ENCODE measurements around the gene GGNBP2. TPM values are rescaled to one million over a fixed set of nuclear protein-coding genes. Genes with fewer than 3 reads are reported as not detected.

GGNBP2 gene
- total RNA-seq, 5 donors from 2014 or later (not counting 1 experiment from before 2014, with no cell fraction given), result 105 to 190 (median 111) TPM

- Histone ChIP-seq H3K27ac (ENCODE audit: low read length) (peak within 1 kb of the TSS; percentile 95), H3K4me1 (ENCODE audit: control insufficient read depth in 1 of 2, extremely low read depth in 1 of 2, insufficient read depth in 2 of 2, low read length in 2 of 2) (peaks cover 2 to 19% of the 10 kb centered on the region in 2 experiments), H3K9me3 (no peaks in the 10 kb centered on the region), H3K36me3 (ENCODE audit: control insufficient read depth in 2 of 2, extremely low read depth in 1 of 2, insufficient read depth in 1 of 2, low read length in 1 of 2) (peaks cover 2 to 32% of the 10 kb centered on the region in 2 donors), H3K27me3 (replicated peaks in 1 of 2; ENCODE audit: control insufficient read depth in 2 of 2, extremely low read depth in 1 of 2, insufficient read depth in 2 of 2, low read length in 1 of 2) (no peaks in the 10 kb centered on the region), H3K4me3 (ENCODE audit: control insufficient read depth in 1 of 2, extremely low read depth in 1 of 2, low read length in 1 of 2) (peak within 1 kb of the TSS; percentile 91 to 99)
- H3K27me3 Mint-ChIP-seq, result no peaks in the 10 kb centered on the region
- ATAC-seq (replicated peaks in 1 of 4), result peak; percentile 83 to 86 (median 85)
- H3K36me3 Mint-ChIP-seq, result peaks cover 21% of the 10 kb centered on the region
- peak; percentile 65 to 91 (median 77) for DNase-seq
- H3K27ac Mint-ChIP-seq, result peak within 1 kb of the TSS; percentile 94 to 97
- ChIA-PET CTCF (interaction anchor here (0.6 to 1.3 kb wide), 8 partner anchors 9 to 68 kb away, joined by 3 to 6 read pairs (median 3); partner anchors contain the start of genes GGNBP2 (in 1 of the 2), MRM1 (in 1 of the 2) and ZNHIT3 (in 1 of the 2)), POLR2A (interaction anchor here in 1 of 2 donors (2.6 kb wide), 1 partner anchor 11 kb away, joined by 11 read pairs; the partner anchor contains the start of gene GGNBP2)
- peaks cover 16 to 30% (median 19%) of the 10 kb centered on the region in 3 donors for H3K4me1 Mint-ChIP-seq
- peak within 1 kb of the TSS; percentile 94 to 99 (median 97) for H3K4me3 Mint-ChIP-seq
- H3K9me3 Mint-ChIP-seq, result no peaks in the 10 kb centered on the region
- WGBS (ENCODE audit: insufficient coverage), result under 1% methylated on average over 73 of the region's 83 CpGs
Observed at GRCh38 chr17:36534840-36535668, 9.7 kb upstream of the GGNBP2 start, which contains the start of the genes MYO19 and PIGW. Gene MYO19, minus strand, starts transcription at chr17:36534868. Its CDS starts 2,330 bp downstream, at chr17:36532538. Gene PIGW, plus strand, starts transcription at chr17:36534987. Its CDS starts 2,115 bp downstream, at chr17:36537102.

- Mint-ChIP-seq H3K27me3 (no peaks in the 10 kb centered on the region), H3K9me3 (no peaks in the 10 kb centered on the region), H3K4me3 (peak overlapping the region; percentile 94 to 99 (median 97)), H3K4me1 (peaks cover 16 to 30% (median 19%) of the 10 kb centered on the region in 3 donors), H3K27ac (peak overlapping the region; percentile 94 to 97), H3K36me3 (peaks cover 21% of the 10 kb centered on the region)
- peak overlapping the region; percentile 91 to 99 for H3K4me3 ChIP-seq (ENCODE audit: control insufficient read depth in 1 of 2, extremely low read depth in 1 of 2, low read length in 1 of 2)
- peaks cover 2 to 19% of the 10 kb centered on the region in 2 experiments for H3K4me1 ChIP-seq (ENCODE audit: control insufficient read depth in 1 of 2, extremely low read depth in 1 of 2, insufficient read depth in 2 of 2, low read length in 2 of 2)
- DNase-seq (no peak), ATAC-seq (replicated peaks in 1 of 4) (no peak)
- no peaks in the 10 kb centered on the region for H3K9me3 ChIP-seq
- WGBS (ENCODE audit: insufficient coverage), result under 1% methylated on average over 11 of the region's 15 CpGs
- no peaks in the 10 kb centered on the region for H3K27me3 ChIP-seq (replicated peaks in 1 of 2; ENCODE audit: control insufficient read depth in 2 of 2, extremely low read depth in 1 of 2, insufficient read depth in 2 of 2, low read length in 1 of 2)
- POLR2A ChIA-PET, result interaction anchor here in 1 of 2 donors (0.6 to 2.6 kb wide), 2 partner anchors 10 to 1443 kb away, joined by 3 to 11 read pairs; partner anchors contain the start of gene GGNBP2
- CTCF ChIA-PET, result interaction anchor here in 1 of 2 donors (0.9 kb wide), 1 partner anchor 9 kb away, joined by 4 read pairs; the partner anchor contains the start of gene GGNBP2
- H3K36me3 ChIP-seq (ENCODE audit: control insufficient read depth in 2 of 2, extremely low read depth in 1 of 2, insufficient read depth in 1 of 2, low read length in 1 of 2), result peaks cover 2 to 32% of the 10 kb centered on the region in 2 donors
- H3K27ac ChIP-seq (ENCODE audit: low read length), result peak overlapping the region; percentile 95
Observed at GRCh38 chr17:36535669-36536081, 9.0 kb upstream of the GGNBP2 start.

- peaks cover 8% of the 10 kb centered on the region for H3K36me3 Mint-ChIP-seq
- H3K9me3 Mint-ChIP-seq, result no peaks in the 10 kb centered on the region
- Histone ChIP-seq H3K36me3 (ENCODE audit: control insufficient read depth in 2 of 2, extremely low read depth in 1 of 2, insufficient read depth in 1 of 2, low read length in 1 of 2) (peaks cover 0 to 16% of the 10 kb centered on the region in 2 donors), H3K9me3 (no peaks in the 10 kb centered on the region), H3K27ac (ENCODE audit: low read length) (no peak overlapping the region), H3K4me1 (ENCODE audit: control insufficient read depth in 1 of 2, extremely low read depth in 1 of 2, insufficient read depth in 2 of 2, low read length in 2 of 2) (peaks cover 2 to 22% of the 10 kb centered on the region in 2 experiments), H3K4me3 (ENCODE audit: control insufficient read depth in 1 of 2, extremely low read depth in 1 of 2, low read length in 1 of 2) (no peak overlapping the region), H3K27me3 (replicated peaks in 1 of 2; ENCODE audit: control insufficient read depth in 2 of 2, extremely low read depth in 1 of 2, insufficient read depth in 2 of 2, low read length in 1 of 2) (no peaks in the 10 kb centered on the region)
- DNase-seq (no peak), ATAC-seq (replicated peaks in 1 of 4) (no peak)
- H3K4me3 Mint-ChIP-seq, result no peak overlapping the region
- peaks cover 13 to 16% (median 13%) of the 10 kb centered on the region in 3 donors for H3K4me1 Mint-ChIP-seq
- ChIA-PET POLR2A (no interaction called here), CTCF (no interaction called here)
- WGBS (ENCODE audit: insufficient coverage), result 100% methylated on average over 3 of the region's 3 CpGs
- no peaks in the 10 kb centered on the region for H3K27me3 Mint-ChIP-seq
- no peak overlapping the region for H3K27ac Mint-ChIP-seq
Observed at GRCh38 chr17:36540696-36541095, 4.0 kb upstream of the GGNBP2 start.

- 100% methylated on average over 8 of the region's 15 CpGs for WGBS (ENCODE audit: insufficient coverage)
- Mint-ChIP-seq H3K9me3 (no peaks in the 10 kb centered on the region), H3K4me3 (peak overlapping the region in 2 of 3 donors; percentile 28 to 96), H3K4me1 (peaks cover 20 to 24% (median 22%) of the 10 kb centered on the region in 3 donors), H3K27ac (no peak overlapping the region), H3K36me3 (peaks cover 7% of the 10 kb centered on the region), H3K27me3 (no peaks in the 10 kb centered on the region)
- Histone ChIP-seq H3K4me3 (ENCODE audit: control insufficient read depth in 1 of 2, extremely low read depth in 1 of 2, low read length in 1 of 2) (no peak overlapping the region), H3K27ac (ENCODE audit: low read length) (no peak overlapping the region), H3K4me1 (ENCODE audit: control insufficient read depth in 1 of 2, extremely low read depth in 1 of 2, insufficient read depth in 2 of 2, low read length in 2 of 2) (peaks cover 16 to 21% of the 10 kb centered on the region in 2 experiments), H3K36me3 (ENCODE audit: control insufficient read depth in 2 of 2, extremely low read depth in 1 of 2, insufficient read depth in 1 of 2, low read length in 1 of 2) (peaks cover 0 to 13% of the 10 kb centered on the region in 2 donors), H3K27me3 (replicated peaks in 1 of 2; ENCODE audit: control insufficient read depth in 2 of 2, extremely low read depth in 1 of 2, insufficient read depth in 2 of 2, low read length in 1 of 2) (no peaks in the 10 kb centered on the region), H3K9me3 (no peaks in the 10 kb centered on the region)
- ChIA-PET POLR2A (no interaction called here), CTCF (no interaction called here)
- no peak for DNase-seq
- no peak for ATAC-seq (replicated peaks in 1 of 4)
Observed at GRCh38 chr17:36542755-36543154, 2.0 kb upstream of the GGNBP2 start.

GRCh38 chr17:36544044-36544306, 744 bp upstream of the GGNBP2 start:
- H3K27ac Mint-ChIP-seq, result peak overlapping the region; percentile 94 to 95
- H3K9me3 Mint-ChIP-seq, result no peaks in the 10 kb centered on the region
- peaks cover 31 to 35% (median 32%) of the 10 kb centered on the region in 3 donors for H3K4me1 Mint-ChIP-seq
- 0% methylated on average over 10 of the region's 10 CpGs for WGBS (ENCODE audit: insufficient coverage)
- H3K36me3 ChIP-seq (ENCODE audit: control insufficient read depth in 2 of 2, extremely low read depth in 1 of 2, insufficient read depth in 1 of 2, low read length in 1 of 2), result peaks cover 0 to 13% of the 10 kb centered on the region in 2 donors
- H3K36me3 Mint-ChIP-seq, result peaks cover 7% of the 10 kb centered on the region
- H3K27ac ChIP-seq (ENCODE audit: low read length), result peak overlapping the region; percentile 88
- DNase-seq, result peak in 3 of 35 experiments; percentile 7 to 47 (median 13)
- no peak for ATAC-seq (replicated peaks in 1 of 4)
- H3K9me3 ChIP-seq, result no peaks in the 10 kb centered on the region
- no peaks in the 10 kb centered on the region for H3K27me3 Mint-ChIP-seq
- CTCF ChIA-PET, result interaction anchor here in 1 of 2 donors (1.0 kb wide), 1 partner anchor 9 kb away, joined by 4 read pairs; no protein-coding TSS in a partner anchor
- peaks cover 19 to 29% of the 10 kb centered on the region in 2 experiments for H3K4me1 ChIP-seq (ENCODE audit: control insufficient read depth in 1 of 2, extremely low read depth in 1 of 2, insufficient read depth in 2 of 2, low read length in 2 of 2)
- POLR2A ChIA-PET, result no interaction called here
- H3K4me3 ChIP-seq (ENCODE audit: control insufficient read depth in 1 of 2, extremely low read depth in 1 of 2, low read length in 1 of 2), result peak overlapping the region; percentile 46 to 82
- H3K27me3 ChIP-seq (replicated peaks in 1 of 2; ENCODE audit: control insufficient read depth in 2 of 2, extremely low read depth in 1 of 2, insufficient read depth in 2 of 2, low read length in 1 of 2), result no peaks in the 10 kb centered on the region
- peak overlapping the region; percentile 92 to 96 (median 96) for H3K4me3 Mint-ChIP-seq

- Mint-ChIP-seq H3K4me3 (peak overlapping the region; percentile 92 to 96 (median 96)), H3K27ac (peak overlapping the region; percentile 93 to 96), H3K9me3 (no peaks in the 10 kb centered on the region), H3K27me3 (no peaks in the 10 kb centered on the region), H3K36me3 (peaks cover 4% of the 10 kb centered on the region), H3K4me1 (peaks cover 38 to 44% (median 41%) of the 10 kb centered on the region in 3 donors)
- WGBS (ENCODE audit: insufficient coverage), result 0% methylated on average over 10 of the region's 38 CpGs
- Histone ChIP-seq H3K27me3 (replicated peaks in 1 of 2; ENCODE audit: control insufficient read depth in 2 of 2, extremely low read depth in 1 of 2, insufficient read depth in 2 of 2, low read length in 1 of 2) (no peaks in the 10 kb centered on the region), H3K4me3 (ENCODE audit: control insufficient read depth in 1 of 2, extremely low read depth in 1 of 2, low read length in 1 of 2) (peak overlapping the region; percentile 46 to 82), H3K27ac (ENCODE audit: low read length) (peak overlapping the region; percentile 88), H3K4me1 (ENCODE audit: control insufficient read depth in 1 of 2, extremely low read depth in 1 of 2, insufficient read depth in 2 of 2, low read length in 2 of 2) (peaks cover 23 to 33% of the 10 kb centered on the region in 2 experiments), H3K9me3 (no peaks in the 10 kb centered on the region), H3K36me3 (ENCODE audit: control insufficient read depth in 2 of 2, extremely low read depth in 1 of 2, insufficient read depth in 1 of 2, low read length in 1 of 2) (peaks cover 0 to 5% of the 10 kb centered on the region in 2 donors)
- ChIA-PET POLR2A (interaction anchor here in 1 of 2 donors (2.1 kb wide), 1 partner anchor 10 kb away, joined by 11 read pairs; the partner anchor contains the start of genes MYO19 and PIGW), CTCF (interaction anchor here (0.6 to 1.0 kb wide), 6 partner anchors 11 to 959 kb away, joined by 3 to 5 read pairs (median 3); partner anchors contain the start of gene MRM1 (in 1 of the 2))
- ATAC-seq (replicated peaks in 1 of 4) (peak in 3 of 4 experiments; percentile 20 to 36 (median 28)), DNase-seq (no peak)
Observed at GRCh38 chr17:36545077-36545464, 352 bp downstream of the GGNBP2 start.

All from T-cell (primary cell).